Measurements from ENCODE around the gene ZNF516.

DNA sequence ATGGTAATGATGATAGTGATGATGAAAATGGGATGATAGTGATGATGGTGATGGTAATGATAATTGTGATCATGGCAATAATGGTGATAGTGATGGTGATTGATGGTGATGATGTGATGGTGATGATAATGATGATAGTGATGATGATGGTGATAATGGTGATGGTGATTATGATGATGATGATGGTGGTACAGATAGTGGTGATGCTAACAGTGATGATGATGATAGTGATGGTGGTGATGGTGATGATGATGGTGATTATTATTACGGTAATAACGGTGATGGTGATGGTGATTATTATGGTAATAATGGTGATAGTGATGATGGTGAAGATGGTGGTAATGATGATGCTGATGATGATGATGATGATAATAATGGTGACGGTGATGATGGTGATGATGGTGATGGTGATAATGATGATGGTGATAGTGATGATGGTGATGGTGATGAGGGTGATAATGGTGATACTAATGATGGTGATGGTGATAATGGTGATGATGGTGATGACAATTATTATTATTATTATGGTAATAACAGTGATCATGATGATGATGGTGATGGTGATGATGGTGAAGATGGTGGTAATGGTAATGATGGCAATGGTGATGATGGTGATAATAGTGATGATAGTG lies 151.0 kb downstream of the ZNF516 start:
- TF ChIP-seq ZZZ3 (IDR thresholded peaks at IDR 0.05; ENCODE audit: control insufficient read depth, insufficient read length, low read depth): no peak
- TF ChIP-seq RAD21 (IDR thresholded peaks at IDR 0.05; ENCODE audit: insufficient read depth, low read depth, low read length): no peak
- no peak for TF ChIP-seq TCF12 (IDR thresholded peaks at IDR 0.05; ENCODE audit: low read depth, low read length)
- TF ChIP-seq, protein P1, sequence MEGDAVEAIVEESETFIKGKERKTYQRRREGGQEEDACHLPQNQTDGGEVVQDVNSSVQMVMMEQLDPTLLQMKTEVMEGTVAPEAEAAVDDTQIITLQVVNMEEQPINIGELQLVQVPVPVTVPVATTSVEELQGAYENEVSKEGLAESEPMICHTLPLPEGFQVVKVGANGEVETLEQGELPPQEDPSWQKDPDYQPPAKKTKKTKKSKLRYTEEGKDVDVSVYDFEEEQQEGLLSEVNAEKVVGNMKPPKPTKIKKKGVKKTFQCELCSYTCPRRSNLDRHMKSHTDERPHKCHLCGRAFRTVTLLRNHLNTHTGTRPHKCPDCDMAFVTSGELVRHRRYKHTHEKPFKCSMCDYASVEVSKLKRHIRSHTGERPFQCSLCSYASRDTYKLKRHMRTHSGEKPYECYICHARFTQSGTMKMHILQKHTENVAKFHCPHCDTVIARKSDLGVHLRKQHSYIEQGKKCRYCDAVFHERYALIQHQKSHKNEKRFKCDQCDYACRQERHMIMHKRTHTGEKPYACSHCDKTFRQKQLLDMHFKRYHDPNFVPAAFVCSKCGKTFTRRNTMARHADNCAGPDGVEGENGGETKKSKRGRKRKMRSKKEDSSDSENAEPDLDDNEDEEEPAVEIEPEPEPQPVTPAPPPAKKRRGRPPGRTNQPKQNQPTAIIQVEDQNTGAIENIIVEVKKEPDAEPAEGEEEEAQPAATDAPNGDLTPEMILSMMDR (IDR thresholded peaks at IDR 0.05 in 2 of 3, conservative IDR thresholded peaks at IDR 0.05 in 1 of 3; ENCODE audit: control insufficient read depth in 2 of 3, extremely low read depth in 1 of 3, insufficient read depth in 1 of 3, low read depth in 3 of 3, low read length in 3 of 3): no peak

Measured in GM12878 (cell line).